Measurements from ENCODE around the gene TTC12. TPM values are rescaled to one million over a fixed set of nuclear protein-coding genes. Genes with fewer than 3 reads are reported as not detected.

TTC12 gene
- total and polyA plus RNA-seq, 2 of the 4 experiments (the other 2 are of a cell fraction) = 10.0 to 14.7 TPM

DNA sequence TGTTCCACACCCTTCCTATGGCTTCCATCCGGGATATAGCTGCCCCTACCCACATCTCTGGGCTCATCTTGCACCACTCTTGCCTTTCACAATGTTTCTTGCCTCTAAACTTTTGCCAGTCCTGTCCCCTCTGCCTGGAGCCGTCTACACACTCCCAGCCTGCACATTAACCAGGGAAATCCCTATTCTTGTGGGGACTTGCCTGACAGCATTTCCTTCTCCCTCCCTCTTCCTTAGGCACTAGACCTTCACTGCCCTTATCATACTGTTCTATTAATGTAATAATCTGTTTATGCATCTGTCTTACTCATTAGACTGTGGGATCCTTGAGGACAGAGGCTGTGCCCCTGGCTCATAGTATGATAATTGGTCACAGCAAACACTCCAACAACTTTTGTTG is 5.8 kb upstream of the TTC12 start:
- H3K27ac ChIP-seq (ENCODE audit: insufficient read depth, low read length) = no peak overlapping the region
- H2AK9ac ChIP-seq (replicated peaks; ENCODE audit: low read depth, low read length, poor library complexity) = no peak overlapping the region
- no peak overlapping the region for H2BK15ac ChIP-seq (ENCODE audit: low read depth, low read length)
- in situ Hi-C loops (cut with MboI; ENCODE audit: low sequenced_read_pairs) (loop anchor here (5.0 kb wide), 1 partner anchor 224 kb away; no protein-coding TSS in a partner anchor), intact Hi-C loops (cut with micrococcal nuclease) (loop anchor here (5.0 kb wide), 1 partner anchor 954 kb away; no protein-coding TSS in a partner anchor), dilution Hi-C loops (cut with HindIII; ENCODE audit: low sequenced_read_pairs, unreplicated experiment) (no loop called here)
- no peaks in the 10 kb centered on the region for H3K9me3 ChIP-seq (ENCODE audit: control insufficient read depth, insufficient read depth, low read length)
- no peak overlapping the region for H2BK5ac ChIP-seq (ENCODE audit: low read depth, low read length, poor library complexity, severe bottlenecking)
- no peak overlapping the region for H3K14ac ChIP-seq (replicated peaks; ENCODE audit: low read depth, low read length)
- H3K36me3 ChIP-seq (ENCODE audit: control insufficient read depth, insufficient read depth, low read length) = no peaks in the 10 kb centered on the region
- no TSS peak for BruUV-seq (replicated peaks)
- POLR2A ChIA-PET (ENCODE audit: unreplicated experiment) = no interaction called here
- no peak overlapping the region for H4K8ac ChIP-seq (ENCODE audit: low read depth in 2 of 2, low read length in 2 of 2)
- no peak overlapping the region for H3K4me2 ChIP-seq (ENCODE audit: low read depth, low read length)
- H2BK20ac ChIP-seq (ENCODE audit: low read depth, low read length) = no peak overlapping the region
- no peak overlapping the region for H3K4me3 ChIP-seq (ENCODE audit: insufficient read depth, low read depth, low read length)
- no peak overlapping the region for H3K23ac ChIP-seq (ENCODE audit: low read depth, low read length)
- H3K18ac ChIP-seq (ENCODE audit: low read depth, low read length) = no peak overlapping the region
- no peaks in the 10 kb centered on the region; the same call in 1 of the 2 replicates for H3K4me1 ChIP-seq (ENCODE audit: control insufficient read depth, insufficient read depth, low read length)
- no peak for ATAC-seq (ENCODE audit: low read depth)
- CTCF ChIA-PET = interaction anchor here (1.0 kb wide), 1 partner anchor 422 kb away, joined by 3 read pairs; no protein-coding TSS in a partner anchor
- H4K5ac ChIP-seq (ENCODE audit: low read depth, low read length) = no peak overlapping the region
- H4K20me1 ChIP-seq (ENCODE audit: insufficient read depth, low read length) = no peaks in the 10 kb centered on the region
- no peaks in the 10 kb centered on the region for H3K79me1 ChIP-seq (ENCODE audit: low read depth in 1 of 2, low read length in 2 of 2)
- H3K27me3 ChIP-seq (ENCODE audit: control insufficient read depth, insufficient read depth, low read length) = peaks cover 3% of the 10 kb centered on the region; the same call in 1 of the 2 replicates
- H3K4ac ChIP-seq (ENCODE audit: low read depth, low read length) = no peak overlapping the region
- TF ChIP-seq USF2 (IDR thresholded peaks at IDR 0.05; ENCODE audit: low read depth, low read length) (no peak), NFE2L2 (IDR thresholded peaks at IDR 0.05; ENCODE audit: low read depth, low read length) (no peak), MAFK (IDR thresholded peaks at IDR 0.05; ENCODE audit: low read depth, low read length) (no peak), FOS (IDR thresholded peaks at IDR 0.05; ENCODE audit: low read depth, low read length) (no peak), RFX5 (IDR thresholded peaks at IDR 0.05; ENCODE audit: low read depth, low read length) (no peak), MXI1 (IDR thresholded peaks at IDR 0.05; ENCODE audit: borderline replicate concordance, low read depth, low read length) (no peak), MAZ (IDR thresholded peaks at IDR 0.05; ENCODE audit: borderline replicate concordance, low read depth, low read length) (no peak), RAD21 (IDR thresholded peaks at IDR 0.05; ENCODE audit: low read length) (no peak), RCOR1 (IDR thresholded peaks at IDR 0.05; ENCODE audit: insufficient replicate concordance, low read length) (no peak), BHLHE40 (IDR thresholded peaks at IDR 0.05; ENCODE audit: low read depth, low read length) (no peak), ELK1 (IDR thresholded peaks at IDR 0.05; ENCODE audit: borderline replicate concordance, low read depth, low read length) (no peak), CEBPB (IDR thresholded peaks at IDR 0.05; ENCODE audit: low read depth, low read length) (no peak), CHD1 (IDR thresholded peaks at IDR 0.05; ENCODE audit: low read depth, low read length) (no peak), SMC3 (IDR thresholded peaks at IDR 0.05; ENCODE audit: low read depth, low read length) (no peak), POLR2A (IDR thresholded peaks at IDR 0.05; ENCODE audit: low read depth, low read length) (no peak)
- TF ChIP-seq, protein P1, sequence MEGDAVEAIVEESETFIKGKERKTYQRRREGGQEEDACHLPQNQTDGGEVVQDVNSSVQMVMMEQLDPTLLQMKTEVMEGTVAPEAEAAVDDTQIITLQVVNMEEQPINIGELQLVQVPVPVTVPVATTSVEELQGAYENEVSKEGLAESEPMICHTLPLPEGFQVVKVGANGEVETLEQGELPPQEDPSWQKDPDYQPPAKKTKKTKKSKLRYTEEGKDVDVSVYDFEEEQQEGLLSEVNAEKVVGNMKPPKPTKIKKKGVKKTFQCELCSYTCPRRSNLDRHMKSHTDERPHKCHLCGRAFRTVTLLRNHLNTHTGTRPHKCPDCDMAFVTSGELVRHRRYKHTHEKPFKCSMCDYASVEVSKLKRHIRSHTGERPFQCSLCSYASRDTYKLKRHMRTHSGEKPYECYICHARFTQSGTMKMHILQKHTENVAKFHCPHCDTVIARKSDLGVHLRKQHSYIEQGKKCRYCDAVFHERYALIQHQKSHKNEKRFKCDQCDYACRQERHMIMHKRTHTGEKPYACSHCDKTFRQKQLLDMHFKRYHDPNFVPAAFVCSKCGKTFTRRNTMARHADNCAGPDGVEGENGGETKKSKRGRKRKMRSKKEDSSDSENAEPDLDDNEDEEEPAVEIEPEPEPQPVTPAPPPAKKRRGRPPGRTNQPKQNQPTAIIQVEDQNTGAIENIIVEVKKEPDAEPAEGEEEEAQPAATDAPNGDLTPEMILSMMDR (conservative IDR thresholded peaks at IDR 0.05; ENCODE audit: low read depth, low read length) = no peak
- no peaks in the 10 kb centered on the region for H3K9me1 ChIP-seq (ENCODE audit: insufficient read depth, low read length)
- H4K91ac ChIP-seq (ENCODE audit: insufficient read depth, low read depth, low read length) = no peak overlapping the region
- WGBS, 2 experiments (ENCODE audit: extremely low coverage in 2 of 2, insufficient read length in 1 of 2) = 67% methylated on average over 1 of the region's 2 CpGs; no CpG with 5 or more reads in 1 of the 2 experiments
- no peak overlapping the region for H3K56ac ChIP-seq (ENCODE audit: extremely low read depth, insufficient read depth, low read length)
- no peak overlapping the region for H2AFZ ChIP-seq (replicated peaks; ENCODE audit: low read length, poor library complexity)
- no peak for DNase-seq
- H2AK5ac ChIP-seq (ENCODE audit: low read depth, low read length) = no peak overlapping the region
- H2BK120ac ChIP-seq (ENCODE audit: low read depth, low read length) = no peak overlapping the region
- no peak overlapping the region for H3K9ac ChIP-seq (ENCODE audit: low read depth, low read length)

All from IMR-90 (cell line).